Adipose tissue (tissue), 3 donors: ENCODE results near the gene ARL15. TPM values are rescaled to one million over a fixed set of nuclear protein-coding genes. Genes with fewer than 3 reads are reported as not detected.

ENCODE experiments used
- H3K27ac ChIP-seq: one replicate; pipeline ENCODE4 v1.5.1; 2013; ENCODE audit warnings: low read depth, low read length
- WGBS, 3 donors: extraction: QIAGEN DNeasy Blood & Tissue Kit; methylation state at CpG; one replicate each; pipeline ENCODE4 v1.1.7; 2013; 5-methylcytosine and 5-hydroxymethylcytosine counted together
- polyA plus RNA-seq, 3 donors: library from polyadenylated mRNA; stranded (reverse); fragments of 200-250 nt; gene quantifications; one replicate each; pipeline ENCODE4 v1.2.3, GENCODE V29; 2013
- donor health status: healthy with polysubstance abuse.
- donor health status: Bipolar disorder and iron deficiency.
- donor health status: healthy.

Gene ARL15
- polyA plus RNA-seq, 3 donors = 5.1 to 29.2 (median 15.2) TPM

DNA sequence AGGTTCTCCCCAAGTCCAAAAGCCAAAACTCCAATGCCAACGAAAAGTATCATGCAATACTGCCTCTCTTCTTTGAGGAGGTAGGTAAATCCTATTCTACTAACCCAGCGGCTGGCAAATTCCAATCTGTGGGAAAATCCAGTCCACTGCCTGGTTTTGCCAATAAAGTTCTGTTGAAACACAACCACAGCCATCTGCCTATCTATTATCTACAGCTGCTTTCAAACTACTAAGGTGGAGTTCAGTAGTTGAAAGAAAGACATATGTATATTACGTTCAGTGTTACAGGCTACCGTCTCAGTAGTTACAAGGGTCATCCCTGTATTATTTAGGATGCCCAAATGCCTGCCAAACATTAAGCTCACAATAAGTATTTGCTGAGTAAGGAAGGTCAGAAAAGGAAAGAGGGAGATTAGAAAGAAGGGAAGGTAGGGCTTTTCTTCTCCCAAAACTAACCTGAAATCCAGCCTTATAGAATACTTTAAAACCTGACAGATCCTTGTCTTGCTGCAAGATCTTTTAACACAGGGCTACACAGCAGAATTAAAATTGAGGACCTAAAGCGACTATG lies 16.2 kb downstream of the ARL15 start:
- H3K27ac ChIP-seq = no peak overlapping the region
- WGBS, 3 donors = 72 to 91% (median 89%) methylated on average over 5 of the region's 5 CpGs

- WGBS, 3 donors = 91 to 100% (median 97%) methylated on average over 1 of the region's 1 CpG
Measured at GRCh38 chr5:54292866-54293265, 17.5 kb downstream of the ARL15 start.

DNA sequence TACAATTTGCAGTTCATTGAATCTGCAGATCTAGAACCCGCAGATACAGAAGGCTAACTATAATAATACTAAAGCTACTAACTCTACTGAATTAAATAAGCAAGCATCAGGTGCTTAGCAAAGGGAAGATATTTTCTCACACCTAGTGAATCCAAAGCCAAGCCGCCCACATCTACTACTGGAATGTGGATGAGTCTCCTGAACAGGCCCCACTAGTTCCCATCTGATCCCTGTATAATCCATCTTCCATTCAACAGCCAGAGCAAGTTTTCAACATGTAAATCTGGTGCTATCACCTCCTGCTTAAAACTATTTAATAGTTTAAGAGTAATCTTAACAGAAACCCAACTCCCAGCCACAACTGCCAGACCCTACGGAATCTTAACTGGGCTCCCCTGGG lies 18.9 kb downstream of the ARL15 start:
- H3K27ac ChIP-seq = no peak overlapping the region
- 66 to 95% (median 92%) methylated on average over 3 of the region's 3 CpGs for WGBS, 3 donors

More at GRCh38 chr5:54292866-54293265, 17.5 kb downstream of the ARL15 start:
- no peak overlapping the region for H3K27ac ChIP-seq

DNA sequence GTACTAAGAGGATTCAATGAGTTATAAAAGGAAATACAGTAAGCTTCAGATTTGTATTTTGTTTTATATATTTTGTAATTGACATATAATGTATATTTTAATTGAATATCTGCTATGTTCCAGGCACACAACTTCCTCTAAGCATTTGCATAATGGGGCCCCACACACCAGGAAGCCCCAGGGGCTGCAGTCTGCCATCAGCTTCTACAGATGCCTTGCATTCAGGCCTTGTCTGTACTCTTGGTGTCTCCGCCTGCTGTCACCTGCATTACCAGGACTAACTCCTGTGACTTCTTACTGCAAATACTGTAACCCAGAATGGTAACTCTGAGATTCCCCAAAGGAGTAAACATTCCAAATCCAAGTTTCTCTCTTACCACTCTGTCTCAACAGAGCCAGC lies 20.6 kb downstream of the ARL15 start:
- 98 to 100% (median 100%) methylated on average over 1 of the region's 1 CpG for WGBS, 3 donors
- H3K27ac ChIP-seq = no peak overlapping the region

- 76 to 94% (median 89%) methylated on average over 5 of the region's 5 CpGs for WGBS, 3 donors
- no peak overlapping the region for H3K27ac ChIP-seq
Measured at GRCh38 chr5:54288568-54289217, 21.7 kb downstream of the ARL15 start.

- WGBS, 3 donors = 70 to 81% (median 74%) methylated on average over 10 of the region's 10 CpGs
Measured at GRCh38 chr5:54285686-54286085, 24.7 kb downstream of the ARL15 start.

DNA sequence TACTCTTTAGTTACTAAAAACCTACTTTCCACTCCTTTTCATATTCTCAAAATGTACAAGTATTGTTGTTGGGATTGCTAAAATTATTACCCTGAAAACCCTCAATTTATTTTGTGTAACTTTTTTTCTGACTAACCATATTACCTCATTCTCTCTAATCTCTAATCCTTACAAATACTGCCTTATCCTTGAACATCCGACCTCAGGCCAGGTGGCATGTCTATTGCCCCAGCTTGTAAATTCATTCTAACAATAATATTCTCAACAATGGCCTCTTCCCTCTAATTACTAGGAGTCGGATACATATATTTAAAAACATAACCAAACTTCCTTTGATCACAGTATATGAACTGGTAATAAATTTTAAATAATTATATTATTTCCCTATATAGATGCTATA lies 25.8 kb downstream of the ARL15 start:
- no peak overlapping the region for H3K27ac ChIP-seq
- 78 to 87% (median 85%) methylated on average over 2 of the region's 2 CpGs for WGBS, 3 donors

More at GRCh38 chr5:54285686-54286085, 24.7 kb downstream of the ARL15 start:
- H3K27ac ChIP-seq = no peak overlapping the region

DNA sequence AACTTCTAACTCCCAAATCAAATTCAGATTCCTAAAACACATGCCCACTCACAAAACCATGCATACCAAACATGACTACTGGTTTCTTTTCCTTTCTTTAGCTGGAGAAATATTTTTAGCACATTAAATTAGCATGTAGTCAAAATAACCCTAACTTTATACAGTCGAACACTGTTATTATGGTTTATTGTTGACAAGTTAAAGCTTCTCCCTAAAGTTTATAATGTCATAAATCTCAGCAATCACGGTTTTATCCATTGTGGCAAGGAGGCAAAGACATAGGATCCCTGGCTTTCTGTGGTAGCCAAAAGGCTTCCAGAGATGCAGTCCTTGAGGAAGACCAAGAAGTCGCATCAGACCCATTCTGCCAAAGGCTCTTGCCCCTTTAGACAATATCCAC lies 27.5 kb downstream of the ARL15 start:
- 79 to 94% (median 80%) methylated on average over 3 of the region's 3 CpGs for WGBS, 3 donors
- no peak overlapping the region for H3K27ac ChIP-seq

DNA sequence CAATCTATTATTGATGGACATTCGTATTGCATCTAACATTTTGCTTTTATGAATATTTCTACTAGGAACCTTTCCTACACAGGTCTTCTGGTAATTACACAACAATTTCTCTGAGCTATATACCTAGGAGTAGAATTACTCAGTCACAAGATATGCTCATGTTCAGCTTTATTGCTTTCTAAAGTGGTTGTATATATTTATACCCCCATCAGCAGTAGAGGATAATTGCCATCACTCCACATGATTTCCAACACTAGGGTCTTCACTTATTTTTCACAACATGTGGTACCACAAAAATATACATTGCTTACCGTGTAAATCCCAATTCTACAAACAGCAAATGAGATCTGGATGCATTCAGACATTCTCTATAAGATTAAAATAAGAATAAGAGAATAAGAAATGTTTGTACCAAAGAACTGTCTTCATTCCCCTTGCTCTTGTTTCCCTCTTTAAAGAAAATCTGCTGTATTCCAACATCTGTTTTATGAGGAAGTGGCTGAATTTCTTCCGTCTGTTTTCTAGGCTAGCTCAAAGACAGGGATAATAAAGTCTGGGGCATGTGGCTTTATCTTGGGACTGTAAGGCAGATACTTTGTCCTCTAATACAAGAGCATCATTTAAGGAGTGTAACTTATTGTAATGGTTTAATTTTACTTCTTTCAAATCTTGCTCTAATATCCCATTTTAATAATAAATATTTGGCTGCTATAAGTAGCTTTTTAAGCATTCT lies 28.2 kb downstream of the ARL15 start:
- WGBS, 3 donors = 87 to 95% (median 89%) methylated on average over 3 of the region's 3 CpGs

DNA sequence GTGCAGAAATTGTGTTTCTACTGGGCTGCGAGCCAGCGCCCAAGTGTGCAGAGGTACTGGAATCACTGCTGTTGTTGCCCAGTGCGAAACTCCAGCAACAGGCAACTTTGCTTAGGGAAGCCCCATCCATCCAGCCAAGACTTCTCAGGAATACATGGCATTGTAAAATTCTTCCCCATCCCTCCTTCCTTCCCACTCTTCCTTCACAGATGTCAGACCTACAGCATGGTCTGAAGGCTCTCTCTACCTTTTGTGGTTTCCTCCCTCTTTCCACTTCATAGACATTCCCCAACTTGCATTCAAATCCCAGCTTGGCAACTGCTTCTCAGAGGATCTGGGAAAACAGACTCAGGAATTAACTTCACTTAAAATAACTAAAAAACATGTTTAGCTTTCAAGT lies 30.4 kb downstream of the ARL15 start:
- WGBS, 3 donors = 65 to 100% (median 97%) methylated on average over 3 of the region's 3 CpGs
- no peak overlapping the region for H3K27ac ChIP-seq

More for the DNA sequence above, 28.2 kb downstream of the ARL15 start:
- no peak overlapping the region for H3K27ac ChIP-seq

GRCh38 chr5:54278979-54279717 lies 31.2 kb downstream of the ARL15 start:
- WGBS, 3 donors = 83 to 84% (median 83%) methylated on average over 4 of the region's 4 CpGs
- H3K27ac ChIP-seq = no peak overlapping the region

DNA sequence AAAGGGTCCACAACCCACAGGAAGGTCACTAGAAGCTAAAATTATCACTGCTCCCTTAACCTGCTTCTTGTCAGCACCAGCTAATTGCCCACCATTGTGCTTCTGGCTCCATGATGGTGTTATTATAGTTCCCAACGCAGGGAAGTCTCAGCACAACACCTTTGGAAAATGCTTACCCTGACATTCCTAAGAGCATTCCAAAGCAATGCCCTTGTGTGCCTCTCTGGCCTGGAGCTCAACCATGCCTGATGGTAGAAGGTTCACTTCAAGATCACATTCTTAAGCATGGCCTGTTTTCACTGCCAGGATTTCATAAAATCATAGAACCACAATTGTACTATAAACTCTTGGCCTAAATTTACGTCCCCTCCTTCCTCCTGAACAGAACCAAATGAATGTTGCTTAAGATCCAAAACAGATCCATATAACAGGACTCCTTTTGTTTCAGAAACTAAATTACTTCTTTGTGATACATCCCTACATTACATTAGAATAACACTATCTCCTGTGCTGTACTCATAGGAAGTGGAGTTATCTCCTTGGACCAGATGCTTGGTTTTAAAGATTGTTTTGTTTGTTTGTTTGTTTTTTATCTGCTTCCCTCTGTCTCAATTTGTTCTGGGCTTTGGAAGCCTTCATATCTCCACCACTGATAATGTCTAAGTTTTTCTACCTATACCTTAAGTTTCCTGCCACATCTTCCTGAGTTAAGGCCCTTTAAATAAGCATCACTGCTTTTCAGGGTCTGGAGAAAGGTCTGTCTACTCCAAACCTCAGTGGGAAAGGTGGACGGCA lies 32.1 kb downstream of the ARL15 start:
- WGBS, 3 donors = 59 to 85% (median 80%) methylated on average over 3 of the region's 3 CpGs
- H3K27ac ChIP-seq = no peak overlapping the region

DNA sequence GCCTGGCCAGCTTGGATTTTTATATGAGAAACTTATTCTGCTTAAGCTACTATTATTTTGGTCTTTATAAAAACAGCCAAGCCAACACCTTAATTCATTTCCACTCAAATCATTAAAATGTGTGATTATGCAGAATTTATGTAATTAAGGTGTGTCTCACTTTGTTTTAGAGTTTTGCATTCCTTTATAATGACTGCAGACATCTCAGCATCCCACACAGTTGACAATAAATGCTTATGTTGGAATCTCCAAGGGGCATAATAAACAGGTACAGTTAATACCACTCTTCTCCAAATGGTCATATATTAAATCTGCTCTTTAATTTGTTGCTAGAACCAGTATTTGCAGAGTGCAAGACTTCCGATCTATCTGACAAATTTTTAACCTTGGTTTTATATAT lies 34.3 kb downstream of the ARL15 start:
- H3K27ac ChIP-seq = no peak overlapping the region
- 95 to 100% (median 99%) methylated on average over 1 of the region's 1 CpG for WGBS, 3 donors

GRCh38 chr5:54275361-54275760 lies 35.0 kb downstream of the ARL15 start:
- WGBS, 3 donors = 88 to 93% (median 89%) methylated on average over 4 of the region's 4 CpGs
- H3K27ac ChIP-seq = no peak overlapping the region

GRCh38 chr5:54274944-54275343 lies 35.4 kb downstream of the ARL15 start:
- H3K27ac ChIP-seq = no peak overlapping the region
- 96 to 98% (median 97%) methylated on average over 2 of the region's 2 CpGs for WGBS, 3 donors

GRCh38 chr5:54273715-54274114 lies 36.7 kb downstream of the ARL15 start:
- 88 to 94% (median 94%) methylated on average over 6 of the region's 6 CpGs for WGBS, 3 donors
- H3K27ac ChIP-seq = no peak overlapping the region

DNA sequence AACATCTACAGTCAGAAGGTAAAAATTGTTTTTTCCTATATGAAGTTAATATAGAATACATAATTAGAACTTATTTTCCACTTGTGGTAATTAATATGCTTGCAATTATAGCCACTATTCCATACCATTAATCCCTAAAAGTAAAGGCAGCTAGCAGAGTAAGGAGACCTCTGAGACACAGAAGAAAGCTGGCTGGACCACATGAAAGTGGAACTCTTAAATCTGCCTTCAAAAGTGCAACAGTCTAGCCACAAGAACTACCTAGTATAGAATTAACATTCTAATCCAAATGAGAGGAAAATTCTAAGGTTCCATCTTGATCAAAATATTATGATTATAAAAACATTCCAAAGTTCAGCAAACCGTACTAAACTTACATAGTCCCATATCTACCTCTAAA lies 37.6 kb downstream of the ARL15 start:
- whole genome bisulfite sequencing, 3 donors = 90 to 98% (median 96%) methylated on average over 1 of the region's 1 CpG
- H3K27ac ChIP-seq = no peak overlapping the region

DNA sequence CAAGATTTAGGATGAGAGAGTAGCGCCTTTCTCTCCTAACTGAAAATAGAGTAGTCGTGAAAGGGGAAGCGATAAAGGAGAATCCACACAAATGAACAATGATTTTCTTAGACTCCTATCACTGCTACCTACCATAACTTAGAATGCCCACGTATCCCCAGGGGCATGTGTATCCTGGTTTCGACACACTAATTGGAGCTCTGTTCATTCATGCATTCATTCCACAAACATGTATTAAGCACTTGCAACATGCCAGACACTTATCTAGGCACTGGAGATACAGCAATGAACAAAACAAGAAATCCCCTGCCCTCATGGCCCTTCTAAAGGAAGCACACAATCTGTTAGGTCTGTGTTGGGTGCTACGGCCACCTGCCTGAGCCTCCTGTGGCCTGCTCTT lies 40.0 kb downstream of the ARL15 start:
- H3K27ac ChIP-seq = no peak overlapping the region
- WGBS, 3 donors = 82 to 89% (median 88%) methylated on average over 6 of the region's 6 CpGs
